AG04450 (cell line): ENCODE measurements around the gene RPL18. TPM values are rescaled to one million over a fixed set of nuclear protein-coding genes. Genes with fewer than 3 reads are reported as not detected.
A peak's percentile ranks its signal among the peaks of the same experiment; 100 is the strongest.

Experiments
- CTCF ChIA-PET: fragments of 300-600, 350-600 bp; formaldehyde crosslinking; extraction: SDS; loops from one replicate; lab custom pipeline; 2022; ENCODE audit warnings: antibody characterized with exemption, inconsistent platforms; lab: Charles Lee
- POLR2A ChIA-PET: fragments of 350-600 bp; formaldehyde crosslinking; extraction: SDS; loops from one replicate; lab custom pipeline; 2021; ENCODE audit warnings: antibody characterized with exemption, inconsistent platforms; lab: Yijun Ruan, JAX
- DNase-seq: peaks from one replicate; pipeline ENCODE4 v3.0.0-alpha.2; 2011; ENCODE audit warnings: low read depth, low spot score
- H3K27ac ChIP-seq: one replicate; pipeline ENCODE4 v1.5.1; 2012; ENCODE audit warnings: low read depth, low read length, control low read depth
- H3K27me3 ChIP-seq: one replicate; pipeline ENCODE4 v1.6.0; 2012; ENCODE audit warnings: low read length; ENCODE audit not compliant: control insufficient read depth, insufficient read depth
- H3K4me3 ChIP-seq: 2 replicates; pipeline ENCODE4 v1.5.1; 2011; ENCODE audit warnings: mild to moderate bottlenecking, low read depth, low read length, control low read depth
- H3K9me3 ChIP-seq: 2 replicates; pipeline ENCODE4 v1.5.1; 2012; ENCODE audit warnings: low read length; ENCODE audit not compliant: control insufficient read depth, insufficient read depth
- polyA plus RNA-seq: library from polyadenylated mRNA; depleted of rRNA; stranded (reverse); fragments of >200 nt; gene quantifications from 2 replicates; pipeline ENCODE4 v1.2.3, GENCODE V29; 2011
- TF ChIP-seq, protein P1 (sequence below): IDR thresholded peaks from 2 replicates; pipeline ENCODE4 v1.5.1; 2011; ENCODE audit warnings: low read depth, low read length, control low read depth, inconsistent platforms

Gene RPL18
- polyA plus RNA-seq, 1 experiment: 1,020 TPM

DNA sequence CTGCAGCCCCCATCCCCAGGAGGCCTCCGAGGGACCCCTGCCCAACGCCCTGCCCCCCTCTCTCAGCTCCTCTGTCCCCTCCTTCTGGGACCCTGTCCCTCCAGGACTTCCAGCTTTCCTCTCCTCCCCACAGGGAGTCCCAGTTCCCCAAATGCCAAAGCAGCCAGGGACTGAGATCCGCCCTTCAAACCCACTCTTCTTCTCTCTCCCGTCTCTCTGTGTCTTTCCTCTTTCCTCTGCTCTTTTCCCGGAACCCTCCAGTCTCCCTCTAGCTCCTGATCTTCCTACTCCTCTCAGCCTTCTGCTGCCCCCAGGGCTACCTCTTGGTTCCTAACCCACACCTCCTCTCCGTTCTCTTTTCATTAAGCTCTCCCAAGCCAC, 26.6 kb upstream of the RPL18 start:
- TF ChIP-seq, protein P1, sequence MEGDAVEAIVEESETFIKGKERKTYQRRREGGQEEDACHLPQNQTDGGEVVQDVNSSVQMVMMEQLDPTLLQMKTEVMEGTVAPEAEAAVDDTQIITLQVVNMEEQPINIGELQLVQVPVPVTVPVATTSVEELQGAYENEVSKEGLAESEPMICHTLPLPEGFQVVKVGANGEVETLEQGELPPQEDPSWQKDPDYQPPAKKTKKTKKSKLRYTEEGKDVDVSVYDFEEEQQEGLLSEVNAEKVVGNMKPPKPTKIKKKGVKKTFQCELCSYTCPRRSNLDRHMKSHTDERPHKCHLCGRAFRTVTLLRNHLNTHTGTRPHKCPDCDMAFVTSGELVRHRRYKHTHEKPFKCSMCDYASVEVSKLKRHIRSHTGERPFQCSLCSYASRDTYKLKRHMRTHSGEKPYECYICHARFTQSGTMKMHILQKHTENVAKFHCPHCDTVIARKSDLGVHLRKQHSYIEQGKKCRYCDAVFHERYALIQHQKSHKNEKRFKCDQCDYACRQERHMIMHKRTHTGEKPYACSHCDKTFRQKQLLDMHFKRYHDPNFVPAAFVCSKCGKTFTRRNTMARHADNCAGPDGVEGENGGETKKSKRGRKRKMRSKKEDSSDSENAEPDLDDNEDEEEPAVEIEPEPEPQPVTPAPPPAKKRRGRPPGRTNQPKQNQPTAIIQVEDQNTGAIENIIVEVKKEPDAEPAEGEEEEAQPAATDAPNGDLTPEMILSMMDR: no peak
- ChIA-PET POLR2A (interaction anchor here (0.6 to 2.4 kb wide), 7 partner anchors 9 to 192 kb away, joined by 3 to 11 read pairs (median 4); partner anchors contain the start of genes DBP, RPL18 and SPHK2), CTCF (interaction anchor here (0.8 to 2.3 kb wide), 10 partner anchors 11 to 325 kb away, joined by 3 to 19 read pairs (median 6); partner anchors contain the start of gene HSD17B14)
- H3K27me3 ChIP-seq: peaks cover 2% of the 10 kb centered on the region
- no peaks in the 10 kb centered on the region for H3K9me3 ChIP-seq
- peak overlapping the region; percentile 60 for H3K4me3 ChIP-seq
- no peak for DNase-seq
- no peak overlapping the region for H3K27ac ChIP-seq

DNA sequence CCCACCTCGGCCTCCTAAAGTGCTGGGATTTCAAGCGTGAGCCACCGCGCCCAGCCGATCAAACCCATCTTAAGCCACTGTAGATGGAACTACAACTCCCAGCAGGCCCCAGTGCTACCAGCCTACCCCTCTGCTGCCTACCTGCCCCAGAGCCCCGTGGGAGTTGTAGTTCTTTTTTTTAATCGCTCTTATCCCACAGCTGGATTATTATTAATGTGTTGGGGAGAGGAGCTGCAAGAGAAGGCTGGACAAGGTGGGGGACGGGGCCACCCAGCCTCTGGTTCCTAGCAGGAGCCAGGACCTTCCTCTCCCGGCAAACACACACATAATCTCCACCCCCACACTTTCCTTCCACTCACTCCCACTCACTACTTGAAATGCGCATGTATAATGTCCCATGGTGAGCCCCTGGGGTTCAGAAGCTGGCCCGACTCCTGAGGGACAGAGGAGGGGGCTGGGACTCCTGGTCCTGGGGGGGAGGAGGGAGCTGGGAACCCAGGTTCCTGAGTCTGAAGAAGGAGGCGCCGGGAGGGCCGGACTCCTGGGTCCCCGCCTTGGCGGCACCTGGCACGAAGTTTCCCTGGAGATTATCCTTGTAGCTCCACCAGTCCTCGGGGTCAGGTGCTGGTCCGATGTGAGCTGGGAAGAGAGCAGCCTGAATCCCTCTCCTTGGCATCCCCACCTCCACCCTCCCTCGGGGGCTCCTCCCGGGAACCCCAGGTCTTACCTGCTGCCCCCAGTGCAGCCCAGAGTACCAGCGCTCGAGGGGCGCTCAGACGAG, 26.1 kb upstream of the RPL18 start:
- Histone ChIP-seq H3K27ac (peak overlapping the region; percentile 21), H3K4me3 (peak overlapping the region; percentile 60), H3K27me3 (peaks cover 2% of the 10 kb centered on the region), H3K9me3 (no peaks in the 10 kb centered on the region)
- ChIA-PET CTCF (interaction anchor here (0.6 to 2.3 kb wide), 11 partner anchors 11 to 443 kb away, joined by 3 to 19 read pairs (median 6); partner anchors contain the start of gene HSD17B14), POLR2A (interaction anchor here (0.6 to 2.4 kb wide), 7 partner anchors 8 to 194 kb away, joined by 3 to 11 read pairs (median 3); partner anchors contain the start of genes DBP, RPL18 and SPHK2)
- no peak for DNase-seq
- TF ChIP-seq, protein P1: no peak

DNA sequence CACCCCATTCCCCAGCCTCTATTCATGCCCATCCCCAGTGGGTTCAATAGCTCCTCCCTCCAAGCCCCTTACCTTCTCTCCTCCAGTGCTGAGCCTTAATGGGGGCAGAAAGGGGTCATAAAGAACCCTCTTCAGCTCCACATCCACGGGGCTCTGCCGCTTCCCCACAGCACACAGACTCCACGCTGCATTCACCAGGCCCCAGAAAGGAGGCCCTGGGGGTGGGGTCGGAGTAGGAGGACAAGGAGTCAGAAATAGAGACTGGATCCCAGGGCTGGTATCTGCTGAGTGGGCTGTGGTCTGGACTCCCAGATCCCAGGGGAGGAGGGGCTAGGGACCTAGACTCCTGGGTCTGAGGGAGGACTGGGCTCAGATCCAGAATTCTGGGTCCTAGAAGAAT, 25.4 kb upstream of the RPL18 start:
- POLR2A ChIA-PET: interaction anchor here (0.6 to 2.4 kb wide), 2 partner anchors 25 to 194 kb away, joined by 3 to 11 read pairs; partner anchors contain the start of genes RPL18 and SPHK2
- Histone ChIP-seq H3K4me3 (no peak overlapping the region), H3K9me3 (no peaks in the 10 kb centered on the region), H3K27ac (no peak overlapping the region), H3K27me3 (peaks cover 2% of the 10 kb centered on the region)
- TF ChIP-seq, protein P1: no peak
- DNase-seq: no peak
- CTCF ChIA-PET: interaction anchor here (0.6 to 2.3 kb wide), 2 partner anchors 199 to 442 kb away, joined by 3 to 19 read pairs; no protein-coding TSS in a partner anchor

DNA sequence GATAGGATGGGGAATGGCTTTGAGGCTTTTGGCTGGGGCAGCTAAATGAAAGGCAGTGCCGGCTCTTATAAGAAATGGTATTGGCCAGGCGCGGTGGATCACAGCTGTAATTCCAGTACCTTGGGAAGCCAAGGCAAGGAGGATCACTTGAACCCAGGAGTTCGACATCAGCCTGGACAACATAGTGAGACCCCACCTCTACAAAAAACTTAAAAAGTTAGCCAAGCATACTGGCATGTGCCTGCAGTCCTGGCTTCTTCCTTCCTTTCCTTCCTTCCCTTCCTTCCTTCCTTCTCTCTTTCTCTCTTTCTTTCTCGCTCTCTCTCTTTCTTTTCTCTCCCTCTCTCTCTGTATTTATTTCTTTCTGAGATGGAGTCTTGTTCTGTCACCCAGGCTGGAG, 23.9 kb upstream of the RPL18 start:
- peaks cover 2% of the 10 kb centered on the region for H3K27me3 ChIP-seq
- DNase-seq: no peak
- CTCF ChIA-PET: no interaction called here
- no peak overlapping the region for H3K27ac ChIP-seq
- POLR2A ChIA-PET: no interaction called here
- peaks cover 5% of the 10 kb centered on the region; the same call in 1 of the 2 replicates for H3K9me3 ChIP-seq
- TF ChIP-seq, protein P1: no peak
- no peak overlapping the region for H3K4me3 ChIP-seq

DNA sequence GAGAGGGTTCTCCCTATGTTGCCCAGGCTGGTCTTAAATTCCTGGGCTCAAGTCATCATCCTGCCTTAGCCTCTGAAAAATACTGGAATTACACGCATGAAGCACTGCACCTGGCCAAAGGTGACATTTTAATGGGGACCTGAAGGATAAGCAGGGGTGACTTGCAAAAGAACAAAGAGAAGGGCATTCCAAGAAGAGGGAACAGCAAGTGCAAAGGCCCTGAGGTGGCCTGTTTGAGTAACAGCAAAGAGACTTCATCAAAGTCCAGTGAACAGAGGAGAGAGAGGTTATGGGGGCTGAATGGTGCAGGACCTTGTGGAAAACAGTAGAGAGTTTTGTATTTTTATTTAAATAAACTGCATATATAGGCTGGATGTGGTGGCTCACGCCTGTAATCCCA, 22.9 kb upstream of the RPL18 start:
- DNase-seq: no peak
- CTCF ChIA-PET: no interaction called here
- Histone ChIP-seq H3K27me3 (peaks cover 2% of the 10 kb centered on the region), H3K4me3 (no peak overlapping the region), H3K27ac (no peak overlapping the region), H3K9me3 (peaks cover 5% of the 10 kb centered on the region; the same call in 1 of the 2 replicates)
- TF ChIP-seq, protein P1: no peak
- POLR2A ChIA-PET: interaction anchor here (0.7 kb wide), 1 partner anchor 23 kb away, joined by 9 read pairs; the partner anchor contains the start of gene RPL18
